Tibial artery (tissue), 4 donors: ENCODE measurements around the gene PTPRJ.

Source experiments
- DNase-seq, 2 donors: peaks; one replicate each; pipeline ENCODE4 v3.0.0-alpha.2; 2019
- H3K27ac ChIP-seq, 2 donors: fragments of 200-600 bp; sonication (generic) in 1 of 2; 1 replicate in 1 of 2; 2 replicates in 1 of 2; pipeline ENCODE4 v1.5.1; 2018 to 2019; ENCODE audit warnings: mild to moderate bottlenecking in 1 of 2
- H3K27me3 ChIP-seq, 2 donors: fragments of 200-600 bp; sonication (generic) in 1 of 2; one replicate each; pipeline versions ENCODE4 v1.5.1 to v1.6.0; 2016 to 2019
- H3K36me3 ChIP-seq, 3 donors: fragments of 200-600 bp; sonication (generic) in 2 of 3; one replicate each; pipeline ENCODE4 v1.5.1; 2016 to 2019; ENCODE audit warnings: mild to moderate bottlenecking in 2 of 3
- H3K4me1 ChIP-seq, 4 donors: fragments of 200-600 bp; sonication (generic) in 2 of 4; 1 replicate in 3 of 4; 2 replicates in 1 of 4; pipeline ENCODE4 v1.5.1; 2016 to 2019
- H3K4me3 ChIP-seq, 2 donors: fragments of 200-600 bp; sonication (generic) in 1 of 2; 1 replicate in 1 of 2; 2 replicates in 1 of 2; pipeline ENCODE4 v1.5.1; 2018 to 2019; ENCODE audit warnings: mild to moderate bottlenecking in 2 of 2
- H3K9me3 ChIP-seq, 3 donors: fragments of 200-600 bp; sonication (generic) in 1 of 3; one replicate each; pipeline ENCODE4 v1.5.1; 2016 to 2019
- intact Hi-C: fragments of 100-400 bp; cut with DNase I; formaldehyde crosslinking; loops from one replicate; pipeline ENCODE4 v1.15.0; 2023; ENCODE audit warnings: low total_unique reads
- TF ChIP-seq, protein P1 (sequence below), 2 experiments: fragments of 200-600 bp in 1 of 2; fragments of 450-650 bp in 1 of 2; IDR thresholded peaks; one replicate each; pipeline ENCODE4 v1.5.1; 2017 to 2019; ENCODE audit warnings: antibody characterized with exemption in 2 of 2, mild to moderate bottlenecking in 1 of 2, moderate library complexity in 1 of 2

The PTPRJ gene

DNA sequence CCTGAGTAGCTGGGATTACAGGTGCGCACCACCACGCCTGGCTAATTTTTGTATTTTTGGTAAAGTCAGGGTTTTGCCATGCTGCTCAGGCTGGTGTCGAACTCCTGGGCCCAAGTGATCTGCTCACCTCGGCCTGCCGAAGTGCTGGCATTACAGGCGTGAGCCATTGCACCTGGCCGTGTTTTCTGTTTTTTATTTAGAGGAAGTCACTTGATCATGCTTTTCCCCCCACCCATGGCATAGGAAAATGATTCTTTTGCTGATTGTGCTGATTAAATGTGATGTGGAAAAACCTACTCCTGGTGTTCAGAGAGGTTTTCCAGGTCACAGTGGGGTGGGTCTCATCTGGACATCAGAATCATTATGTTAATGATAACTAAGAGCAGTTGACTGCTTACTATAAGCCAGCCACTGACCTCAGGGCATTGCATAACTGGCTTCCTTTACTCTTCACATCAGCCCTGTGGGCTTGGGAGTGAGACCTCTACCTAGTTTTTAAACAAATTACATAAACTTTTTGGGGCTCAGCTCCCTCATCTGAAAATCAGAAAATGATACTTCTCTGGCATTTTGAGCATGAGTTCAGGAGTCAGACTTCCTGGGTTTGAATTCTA is 71.0 kb downstream of the PTPRJ start:
- H3K9me3 ChIP-seq = no peaks in the 10 kb centered on the region
- TF ChIP-seq, protein P1, sequence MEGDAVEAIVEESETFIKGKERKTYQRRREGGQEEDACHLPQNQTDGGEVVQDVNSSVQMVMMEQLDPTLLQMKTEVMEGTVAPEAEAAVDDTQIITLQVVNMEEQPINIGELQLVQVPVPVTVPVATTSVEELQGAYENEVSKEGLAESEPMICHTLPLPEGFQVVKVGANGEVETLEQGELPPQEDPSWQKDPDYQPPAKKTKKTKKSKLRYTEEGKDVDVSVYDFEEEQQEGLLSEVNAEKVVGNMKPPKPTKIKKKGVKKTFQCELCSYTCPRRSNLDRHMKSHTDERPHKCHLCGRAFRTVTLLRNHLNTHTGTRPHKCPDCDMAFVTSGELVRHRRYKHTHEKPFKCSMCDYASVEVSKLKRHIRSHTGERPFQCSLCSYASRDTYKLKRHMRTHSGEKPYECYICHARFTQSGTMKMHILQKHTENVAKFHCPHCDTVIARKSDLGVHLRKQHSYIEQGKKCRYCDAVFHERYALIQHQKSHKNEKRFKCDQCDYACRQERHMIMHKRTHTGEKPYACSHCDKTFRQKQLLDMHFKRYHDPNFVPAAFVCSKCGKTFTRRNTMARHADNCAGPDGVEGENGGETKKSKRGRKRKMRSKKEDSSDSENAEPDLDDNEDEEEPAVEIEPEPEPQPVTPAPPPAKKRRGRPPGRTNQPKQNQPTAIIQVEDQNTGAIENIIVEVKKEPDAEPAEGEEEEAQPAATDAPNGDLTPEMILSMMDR (IDR thresholded peaks at IDR 0.05) = no peak
- intact Hi-C loops = no loop called here
- no peak overlapping the region for H3K4me3 ChIP-seq
- DNase-seq = no peak
- H3K4me1 ChIP-seq = peaks cover 0 to 16% (median 4%) of the 10 kb centered on the region in 4 donors
- H3K36me3 ChIP-seq = no peaks in the 10 kb centered on the region
- H3K27ac ChIP-seq = no peak overlapping the region
- no peaks in the 10 kb centered on the region for H3K27me3 ChIP-seq

GRCh38 chr11:48052183-48053044 is 72.1 kb downstream of the PTPRJ start:
- intact Hi-C loops = no loop called here
- Histone ChIP-seq H3K4me3 (no peak overlapping the region), H3K27ac (no peak overlapping the region), H3K36me3 (no peaks in the 10 kb centered on the region), H3K9me3 (no peaks in the 10 kb centered on the region), H3K4me1 (peaks cover 0 to 16% (median 4%) of the 10 kb centered on the region in 4 donors), H3K27me3 (no peaks in the 10 kb centered on the region)
- TF ChIP-seq, protein P1 (IDR thresholded peaks at IDR 0.05) = no peak
- no peak for DNase-seq

- TF ChIP-seq, protein P1 (IDR thresholded peaks at IDR 0.05) = no peak
- Histone ChIP-seq H3K4me1 (peaks cover 0 to 16% (median 4%) of the 10 kb centered on the region in 4 donors), H3K9me3 (no peaks in the 10 kb centered on the region), H3K4me3 (no peak overlapping the region), H3K27me3 (no peaks in the 10 kb centered on the region), H3K27ac (no peak overlapping the region), H3K36me3 (no peaks in the 10 kb centered on the region)
- intact Hi-C loops = no loop called here
- DNase-seq = no peak
These were observed 74.6 kb downstream of the PTPRJ start for GRCh38 chr11:48054994-48055291.

- Histone ChIP-seq H3K4me1 (peaks cover 0 to 12% (median 4%) of the 10 kb centered on the region in 4 donors), H3K27me3 (no peaks in the 10 kb centered on the region), H3K27ac (no peak overlapping the region), H3K9me3 (no peaks in the 10 kb centered on the region), H3K36me3 (no peaks in the 10 kb centered on the region), H3K4me3 (no peak overlapping the region)
- DNase-seq = no peak
- intact Hi-C loops = no loop called here
- TF ChIP-seq, protein P1 (IDR thresholded peaks at IDR 0.05) = no peak
These were observed 75.2 kb downstream of the PTPRJ start for GRCh38 chr11:48055292-48056132.

DNA sequence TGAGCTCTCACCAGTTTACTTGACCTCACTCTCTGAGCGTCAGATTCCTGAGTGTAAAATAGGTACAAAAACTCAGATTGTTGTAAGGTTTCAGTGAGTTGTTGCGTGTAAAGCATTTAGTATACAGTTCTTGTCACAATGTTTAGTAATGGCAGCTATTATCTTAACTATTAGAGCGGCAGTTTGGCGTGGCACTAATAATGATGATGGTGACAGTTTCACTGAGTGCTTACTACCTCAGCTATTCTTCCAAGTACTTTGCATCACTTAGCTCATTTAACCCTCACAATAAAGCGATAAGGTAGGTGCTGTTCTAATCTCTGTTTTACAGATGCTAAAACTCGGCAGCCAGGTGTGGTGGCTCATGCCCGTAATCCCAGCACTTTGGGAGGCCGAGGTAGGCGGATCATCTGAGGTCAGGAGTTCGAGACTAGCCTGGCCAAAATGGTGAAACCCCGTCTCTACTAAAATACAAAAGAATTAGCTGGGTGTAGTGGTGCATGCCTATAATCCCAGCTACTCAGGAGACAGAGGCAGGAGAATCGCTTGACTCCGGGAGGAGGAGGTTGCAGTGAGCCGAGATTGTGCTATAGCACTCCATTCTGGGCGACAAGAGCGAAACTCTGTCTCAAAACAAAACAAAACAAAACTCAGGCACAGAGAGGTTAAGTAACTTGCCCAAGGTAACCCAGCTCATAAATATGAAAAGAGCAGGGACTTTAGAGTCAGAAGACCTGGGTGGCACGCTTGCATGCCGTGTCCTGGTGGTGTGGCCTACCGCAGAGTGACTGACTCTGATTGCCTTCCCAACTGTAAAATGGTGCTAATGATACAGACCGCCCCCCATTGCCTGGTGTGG is 76.2 kb downstream of the PTPRJ start:
- Histone ChIP-seq H3K4me1 (peaks cover 0 to 11% (median 4%) of the 10 kb centered on the region in 4 donors), H3K9me3 (no peaks in the 10 kb centered on the region), H3K27ac (no peak overlapping the region), H3K4me3 (no peak overlapping the region), H3K27me3 (no peaks in the 10 kb centered on the region), H3K36me3 (no peaks in the 10 kb centered on the region)
- TF ChIP-seq, protein P1 (IDR thresholded peaks at IDR 0.05) = no peak
- intact Hi-C loops = no loop called here
- no peak for DNase-seq
